SKM-1 (cell line): ENCODE data around the gene MAPK1.
"Not testable (repeated sequence)": the region's sequence is repeated elsewhere in the genome, so short reads cannot be mapped to it uniquely, and the experiment has no call there.

Experiments
- DNase-seq: peaks from one replicate; lab custom pipeline; 2025; ENCODE audit not compliant: unreplicated experiment; lab: John Stamatoyannopoulos, UW

MAPK1 gene

GRCh38 chr22:21823740-21824444, 43.6 kb downstream of the MAPK1 start:
- DNase-seq: no peak

- no peak for DNase-seq
Observed at GRCh38 chr22:21819183-21819770, 48.2 kb downstream of the MAPK1 start.

GRCh38 chr22:21818487-21819182, 48.8 kb downstream of the MAPK1 start:
- no peak for DNase-seq

- not testable (repeated sequence) for DNase-seq
Observed at GRCh38 chr22:21817497-21817853, 50.0 kb downstream of the MAPK1 start.

GRCh38 chr22:21816787-21817496, 50.5 kb downstream of the MAPK1 start:
- DNase-seq: peak; percentile 85

- no peak for DNase-seq
Observed at GRCh38 chr22:21816472-21816786, 51.0 kb downstream of the MAPK1 start.

GRCh38 chr22:21815958-21816357, 51.5 kb downstream of the MAPK1 start:
- DNase-seq: no peak

- DNase-seq: no peak
Observed at GRCh38 chr22:21815357-21815756, 52.1 kb downstream of the MAPK1 start.

GRCh38 chr22:21811982-21812381, 55.5 kb downstream of the MAPK1 start:
- DNase-seq: no peak

GRCh38 chr22:21807544-21808529, 59.6 kb downstream of the MAPK1 start:
- DNase-seq: no peak

- DNase-seq: not testable (repeated sequence)
Observed at GRCh38 chr22:21805325-21805724, 62.1 kb downstream of the MAPK1 start.

- no peak for DNase-seq
Observed at GRCh38 chr22:21803811-21804249, 63.6 kb downstream of the MAPK1 start.

- no peak for DNase-seq
Observed at GRCh38 chr22:21802673-21803072, 64.8 kb downstream of the MAPK1 start.

GRCh38 chr22:21802056-21802455, 65.4 kb downstream of the MAPK1 start:
- no peak for DNase-seq

- DNase-seq: not testable (repeated sequence)
Observed at GRCh38 chr22:21801304-21801644, 66.2 kb downstream of the MAPK1 start.

- no peak for DNase-seq
Observed at GRCh38 chr22:21800552-21801303, 66.7 kb downstream of the MAPK1 start.

GRCh38 chr22:21797444-21798221, 69.8 kb downstream of the MAPK1 start:
- no peak for DNase-seq

- no peak for DNase-seq
Observed at GRCh38 chr22:21796863-21797262, 70.6 kb downstream of the MAPK1 start.

- no peak for DNase-seq
Observed at GRCh38 chr22:21796231-21796630, 71.2 kb downstream of the MAPK1 start.
